WTC11 (cell line): ENCODE results near the gene IL6R. TPM values are rescaled to one million over a fixed set of nuclear protein-coding genes. Genes with fewer than 3 reads are reported as not detected.

Experiments
- ATAC-seq: fragments of 200-7000 bp; cut with Tn5 transposase; 2 replicates; pipeline ENCODE4 v1.10.0; 2021; ENCODE audit warnings: mild to moderate bottlenecking, moderate library complexity
- CTCF ChIA-PET: fragments of 300-600 bp; sonication (Branson Sonifier 250); formaldehyde crosslinking; loops from one replicate; lab custom pipeline; 2021; ENCODE audit warnings: antibody characterized with exemption; lab: Charles Lee
- POLR2A ChIA-PET: fragments of 350-600 bp; sonication (Branson Sonifier 250); formaldehyde crosslinking; loops from one replicate; lab custom pipeline; 2021; ENCODE audit warnings: antibody characterized with exemption; lab: Charles Lee
- DNase-seq: peaks from one replicate; pipeline ENCODE4 v3.0.0; 2021; ENCODE audit warnings: low spot score
- H3K27ac Mint-ChIP-seq: 2 replicates; pipeline ENCODE4 v1.8.0; 2021; ENCODE audit warnings: mixed read lengths
- H3K27me3 Mint-ChIP-seq: 2 replicates; pipeline ENCODE4 v1.8.0; 2021; ENCODE audit warnings: low read depth, mild to moderate bottlenecking, moderate library complexity, mixed read lengths
- H3K36me3 Mint-ChIP-seq: 2 replicates; pipeline ENCODE4 v1.8.0; 2021; ENCODE audit warnings: mixed read lengths
- H3K4me1 Mint-ChIP-seq: 2 replicates; pipeline ENCODE4 v1.8.0; 2022; ENCODE audit warnings: mixed read lengths
- H3K4me3 Mint-ChIP-seq: 2 replicates; pipeline ENCODE4 v1.8.0; 2021; ENCODE audit warnings: mild to moderate bottlenecking, moderate library complexity, mixed read lengths
- H3K9me3 Mint-ChIP-seq: 2 replicates; pipeline ENCODE4 v1.8.0; 2021; ENCODE audit warnings: mixed read lengths
- ATF1 ChIP-seq: sonication (generic); formaldehyde crosslinking; IDR thresholded peaks from 2 replicates; pipeline ENCODE4 v1.8.1; 2023; ENCODE audit warnings: mild to moderate bottlenecking, moderate library complexity, missing genetic modification reagents
- FOXJ3 ChIP-seq: sonication (generic); formaldehyde crosslinking; IDR thresholded peaks from 2 replicates; pipeline ENCODE4 v1.9.0; 2021; ENCODE audit warnings: missing genetic modification reagents, mild to moderate bottlenecking, borderline replicate concordance
- GRHL2 ChIP-seq: fragments of 250-450 bp; sonication (Bioruptor Pico); IDR thresholded peaks from 2 replicates; pipeline ENCODE4 v1.8.0; 2022; ENCODE audit warnings: mild to moderate bottlenecking, moderate library complexity; ENCODE audit not compliant: insufficient replicate concordance, severe bottlenecking
- NR1H2 ChIP-seq: sonication (generic); formaldehyde crosslinking; IDR thresholded peaks from 2 replicates; pipeline ENCODE4 v1.9.0; 2021; ENCODE audit warnings: mild to moderate bottlenecking, moderate library complexity, missing genetic modification reagents
- SMAD3 ChIP-seq: sonication (generic); formaldehyde crosslinking; IDR thresholded peaks from 2 replicates; pipeline ENCODE4 v1.8.0; 2022; ENCODE audit warnings: missing genetic modification reagents, mild to moderate bottlenecking, borderline replicate concordance
- SMAD4 ChIP-seq: sonication (generic); formaldehyde crosslinking; IDR thresholded peaks from 2 replicates; pipeline ENCODE4 v1.8.0; 2022; ENCODE audit warnings: mild to moderate bottlenecking, missing genetic modification reagents
- ZNF671 ChIP-seq: fragments of 250-450 bp; sonication (Bioruptor Pico); IDR thresholded peaks from 2 replicates; pipeline ENCODE4 v1.8.0; 2021; ENCODE audit warnings: mild to moderate bottlenecking
- total RNA-seq: library from RNA; stranded (reverse); gene quantifications from 3 replicates; pipeline ENCODE4 v1.2.3, GENCODE V29; 2021
- TF ChIP-seq, protein P1 (sequence below): fragments of 250-450 bp; sonication (Bioruptor Pico); IDR thresholded peaks from 2 replicates; pipeline ENCODE4 v1.9.0; 2021; ENCODE audit warnings: mild to moderate bottlenecking
- TF ChIP-seq, protein P2 (sequence below): sonication (generic); formaldehyde crosslinking; IDR thresholded peaks from 2 replicates; pipeline ENCODE4 v1.8.0; 2022; ENCODE audit warnings: missing genetic modification reagents
- TF ChIP-seq, protein P3 (sequence below): sonication (generic); formaldehyde crosslinking; IDR thresholded peaks from 2 replicates; pipeline ENCODE4 v1.8.1; 2023; ENCODE audit warnings: mild to moderate bottlenecking, missing genetic modification reagents
- TF ChIP-seq, protein P4 (sequence below): sonication (generic); formaldehyde crosslinking; IDR thresholded peaks from 2 replicates; pipeline ENCODE4 v1.8.1; 2022; ENCODE audit warnings: low read depth, mild to moderate bottlenecking, moderate library complexity, missing genetic modification reagents, borderline replicate concordance
- TF ChIP-seq, protein P5 (sequence below): sonication (generic); formaldehyde crosslinking; IDR thresholded peaks from 2 replicates; pipeline ENCODE4 v1.8.0; 2023; ENCODE audit warnings: missing genetic modification reagents, mild to moderate bottlenecking, borderline replicate concordance
- TF ChIP-seq, protein P6 (sequence below): sonication (generic); formaldehyde crosslinking; conservative IDR thresholded peaks from 2 replicates; pipeline ENCODE4 v1.8.1; 2023; ENCODE audit warnings: mild to moderate bottlenecking, low read depth, missing genetic modification reagents, moderate library complexity

The IL6R gene
- total RNA-seq, 1 experiment from 2014 or later = 7.0 TPM

DNA sequence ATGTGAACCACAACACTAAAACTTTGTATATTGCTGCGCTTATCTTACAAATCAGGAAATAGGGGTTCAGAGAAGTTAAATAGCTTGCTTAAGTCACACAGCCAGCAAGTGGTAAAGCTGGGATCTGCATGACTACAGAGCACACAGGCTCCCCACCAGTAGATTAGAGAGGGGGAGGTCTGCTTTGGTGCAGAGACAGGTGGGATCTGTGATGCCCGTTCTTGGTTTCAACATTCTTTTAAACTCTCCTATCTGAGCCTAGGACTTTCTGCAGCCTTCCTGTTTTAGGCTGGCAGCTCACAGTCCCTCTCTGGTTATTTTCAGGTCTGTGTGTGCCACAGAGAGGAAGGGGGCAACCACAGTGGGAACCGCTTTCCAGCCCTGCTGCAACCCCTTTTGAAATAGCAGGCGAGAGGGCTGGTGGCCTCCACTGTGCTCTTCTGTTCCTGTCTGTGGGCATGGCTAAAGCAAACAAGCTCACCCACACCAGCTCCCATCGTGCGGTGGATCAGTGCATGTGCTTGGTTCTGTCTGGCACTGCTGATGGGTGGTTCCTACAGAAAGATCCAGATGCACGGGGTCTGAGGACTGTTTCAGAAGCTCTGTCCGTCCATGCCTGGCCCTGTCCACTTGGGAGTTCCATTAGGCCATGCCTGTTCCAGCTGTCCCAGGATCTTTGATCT lies 1.7 kb upstream of the IL6R start:
- CTCF ChIA-PET = interaction anchor here (1.0 to 1.7 kb wide), 4 partner anchors 69 to 332 kb away, joined by 4 to 6 read pairs (median 5); no protein-coding TSS in a partner anchor
- no peak overlapping the region for H3K4me3 Mint-ChIP-seq
- TF ChIP-seq, protein P1, sequence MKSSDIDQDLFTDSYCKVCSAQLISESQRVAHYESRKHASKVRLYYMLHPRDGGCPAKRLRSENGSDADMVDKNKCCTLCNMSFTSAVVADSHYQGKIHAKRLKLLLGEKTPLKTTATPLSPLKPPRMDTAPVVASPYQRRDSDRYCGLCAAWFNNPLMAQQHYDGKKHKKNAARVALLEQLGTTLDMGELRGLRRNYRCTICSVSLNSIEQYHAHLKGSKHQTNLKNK (CRISPR knock-in tag) = no peak
- TF ChIP-seq, protein P2, sequence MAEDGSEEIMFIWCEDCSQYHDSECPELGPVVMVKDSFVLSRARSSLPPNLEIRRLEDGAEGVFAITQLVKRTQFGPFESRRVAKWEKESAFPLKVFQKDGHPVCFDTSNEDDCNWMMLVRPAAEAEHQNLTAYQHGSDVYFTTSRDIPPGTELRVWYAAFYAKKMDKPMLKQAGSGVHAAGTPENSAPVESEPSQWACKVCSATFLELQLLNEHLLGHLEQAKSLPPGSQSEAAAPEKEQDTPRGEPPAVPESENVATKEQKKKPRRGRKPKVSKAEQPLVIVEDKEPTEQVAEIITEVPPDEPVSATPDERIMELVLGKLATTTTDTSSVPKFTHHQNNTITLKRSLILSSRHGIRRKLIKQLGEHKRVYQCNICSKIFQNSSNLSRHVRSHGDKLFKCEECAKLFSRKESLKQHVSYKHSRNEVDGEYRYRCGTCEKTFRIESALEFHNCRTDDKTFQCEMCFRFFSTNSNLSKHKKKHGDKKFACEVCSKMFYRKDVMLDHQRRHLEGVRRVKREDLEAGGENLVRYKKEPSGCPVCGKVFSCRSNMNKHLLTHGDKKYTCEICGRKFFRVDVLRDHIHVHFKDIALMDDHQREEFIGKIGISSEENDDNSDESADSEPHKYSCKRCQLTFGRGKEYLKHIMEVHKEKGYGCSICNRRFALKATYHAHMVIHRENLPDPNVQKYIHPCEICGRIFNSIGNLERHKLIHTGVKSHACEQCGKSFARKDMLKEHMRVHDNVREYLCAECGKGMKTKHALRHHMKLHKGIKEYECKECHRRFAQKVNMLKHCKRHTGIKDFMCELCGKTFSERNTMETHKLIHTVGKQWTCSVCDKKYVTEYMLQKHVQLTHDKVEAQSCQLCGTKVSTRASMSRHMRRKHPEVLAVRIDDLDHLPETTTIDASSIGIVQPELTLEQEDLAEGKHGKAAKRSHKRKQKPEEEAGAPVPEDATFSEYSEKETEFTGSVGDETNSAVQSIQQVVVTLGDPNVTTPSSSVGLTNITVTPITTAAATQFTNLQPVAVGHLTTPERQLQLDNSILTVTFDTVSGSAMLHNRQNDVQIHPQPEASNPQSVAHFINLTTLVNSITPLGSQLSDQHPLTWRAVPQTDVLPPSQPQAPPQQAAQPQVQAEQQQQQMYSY (CRISPR knock-in tag) = no peak
- TF ChIP-seq NR1H2 (CRISPR knock-in tag) (no peak), SMAD4 (CRISPR knock-in tag) (no peak), FOXJ3 (CRISPR knock-in tag) (no peak), ZNF671 (CRISPR knock-in tag) (no peak), SMAD3 (no peak), GRHL2 (CRISPR knock-in tag) (no peak), ATF1 (CRISPR knock-in tag) (no peak)
- TF ChIP-seq, protein P3, sequence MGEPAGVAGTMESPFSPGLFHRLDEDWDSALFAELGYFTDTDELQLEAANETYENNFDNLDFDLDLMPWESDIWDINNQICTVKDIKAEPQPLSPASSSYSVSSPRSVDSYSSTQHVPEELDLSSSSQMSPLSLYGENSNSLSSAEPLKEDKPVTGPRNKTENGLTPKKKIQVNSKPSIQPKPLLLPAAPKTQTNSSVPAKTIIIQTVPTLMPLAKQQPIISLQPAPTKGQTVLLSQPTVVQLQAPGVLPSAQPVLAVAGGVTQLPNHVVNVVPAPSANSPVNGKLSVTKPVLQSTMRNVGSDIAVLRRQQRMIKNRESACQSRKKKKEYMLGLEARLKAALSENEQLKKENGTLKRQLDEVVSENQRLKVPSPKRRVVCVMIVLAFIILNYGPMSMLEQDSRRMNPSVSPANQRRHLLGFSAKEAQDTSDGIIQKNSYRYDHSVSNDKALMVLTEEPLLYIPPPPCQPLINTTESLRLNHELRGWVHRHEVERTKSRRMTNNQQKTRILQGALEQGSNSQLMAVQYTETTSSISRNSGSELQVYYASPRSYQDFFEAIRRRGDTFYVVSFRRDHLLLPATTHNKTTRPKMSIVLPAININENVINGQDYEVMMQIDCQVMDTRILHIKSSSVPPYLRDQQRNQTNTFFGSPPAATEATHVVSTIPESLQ (CRISPR knock-in tag) = no peak
- TF ChIP-seq, protein P4, sequence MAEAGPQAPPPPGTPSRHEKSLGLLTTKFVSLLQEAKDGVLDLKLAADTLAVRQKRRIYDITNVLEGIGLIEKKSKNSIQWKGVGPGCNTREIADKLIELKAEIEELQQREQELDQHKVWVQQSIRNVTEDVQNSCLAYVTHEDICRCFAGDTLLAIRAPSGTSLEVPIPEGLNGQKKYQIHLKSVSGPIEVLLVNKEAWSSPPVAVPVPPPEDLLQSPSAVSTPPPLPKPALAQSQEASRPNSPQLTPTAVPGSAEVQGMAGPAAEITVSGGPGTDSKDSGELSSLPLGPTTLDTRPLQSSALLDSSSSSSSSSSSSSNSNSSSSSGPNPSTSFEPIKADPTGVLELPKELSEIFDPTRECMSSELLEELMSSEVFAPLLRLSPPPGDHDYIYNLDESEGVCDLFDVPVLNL = no peak
- TF ChIP-seq, protein P5, sequence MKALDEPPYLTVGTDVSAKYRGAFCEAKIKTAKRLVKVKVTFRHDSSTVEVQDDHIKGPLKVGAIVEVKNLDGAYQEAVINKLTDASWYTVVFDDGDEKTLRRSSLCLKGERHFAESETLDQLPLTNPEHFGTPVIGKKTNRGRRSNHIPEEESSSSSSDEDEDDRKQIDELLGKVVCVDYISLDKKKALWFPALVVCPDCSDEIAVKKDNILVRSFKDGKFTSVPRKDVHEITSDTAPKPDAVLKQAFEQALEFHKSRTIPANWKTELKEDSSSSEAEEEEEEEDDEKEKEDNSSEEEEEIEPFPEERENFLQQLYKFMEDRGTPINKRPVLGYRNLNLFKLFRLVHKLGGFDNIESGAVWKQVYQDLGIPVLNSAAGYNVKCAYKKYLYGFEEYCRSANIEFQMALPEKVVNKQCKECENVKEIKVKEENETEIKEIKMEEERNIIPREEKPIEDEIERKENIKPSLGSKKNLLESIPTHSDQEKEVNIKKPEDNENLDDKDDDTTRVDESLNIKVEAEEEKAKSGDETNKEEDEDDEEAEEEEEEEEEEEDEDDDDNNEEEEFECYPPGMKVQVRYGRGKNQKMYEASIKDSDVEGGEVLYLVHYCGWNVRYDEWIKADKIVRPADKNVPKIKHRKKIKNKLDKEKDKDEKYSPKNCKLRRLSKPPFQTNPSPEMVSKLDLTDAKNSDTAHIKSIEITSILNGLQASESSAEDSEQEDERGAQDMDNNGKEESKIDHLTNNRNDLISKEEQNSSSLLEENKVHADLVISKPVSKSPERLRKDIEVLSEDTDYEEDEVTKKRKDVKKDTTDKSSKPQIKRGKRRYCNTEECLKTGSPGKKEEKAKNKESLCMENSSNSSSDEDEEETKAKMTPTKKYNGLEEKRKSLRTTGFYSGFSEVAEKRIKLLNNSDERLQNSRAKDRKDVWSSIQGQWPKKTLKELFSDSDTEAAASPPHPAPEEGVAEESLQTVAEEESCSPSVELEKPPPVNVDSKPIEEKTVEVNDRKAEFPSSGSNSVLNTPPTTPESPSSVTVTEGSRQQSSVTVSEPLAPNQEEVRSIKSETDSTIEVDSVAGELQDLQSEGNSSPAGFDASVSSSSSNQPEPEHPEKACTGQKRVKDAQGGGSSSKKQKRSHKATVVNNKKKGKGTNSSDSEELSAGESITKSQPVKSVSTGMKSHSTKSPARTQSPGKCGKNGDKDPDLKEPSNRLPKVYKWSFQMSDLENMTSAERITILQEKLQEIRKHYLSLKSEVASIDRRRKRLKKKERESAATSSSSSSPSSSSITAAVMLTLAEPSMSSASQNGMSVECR (CRISPR knock-in tag) = no peak
- TF ChIP-seq, protein P6, sequence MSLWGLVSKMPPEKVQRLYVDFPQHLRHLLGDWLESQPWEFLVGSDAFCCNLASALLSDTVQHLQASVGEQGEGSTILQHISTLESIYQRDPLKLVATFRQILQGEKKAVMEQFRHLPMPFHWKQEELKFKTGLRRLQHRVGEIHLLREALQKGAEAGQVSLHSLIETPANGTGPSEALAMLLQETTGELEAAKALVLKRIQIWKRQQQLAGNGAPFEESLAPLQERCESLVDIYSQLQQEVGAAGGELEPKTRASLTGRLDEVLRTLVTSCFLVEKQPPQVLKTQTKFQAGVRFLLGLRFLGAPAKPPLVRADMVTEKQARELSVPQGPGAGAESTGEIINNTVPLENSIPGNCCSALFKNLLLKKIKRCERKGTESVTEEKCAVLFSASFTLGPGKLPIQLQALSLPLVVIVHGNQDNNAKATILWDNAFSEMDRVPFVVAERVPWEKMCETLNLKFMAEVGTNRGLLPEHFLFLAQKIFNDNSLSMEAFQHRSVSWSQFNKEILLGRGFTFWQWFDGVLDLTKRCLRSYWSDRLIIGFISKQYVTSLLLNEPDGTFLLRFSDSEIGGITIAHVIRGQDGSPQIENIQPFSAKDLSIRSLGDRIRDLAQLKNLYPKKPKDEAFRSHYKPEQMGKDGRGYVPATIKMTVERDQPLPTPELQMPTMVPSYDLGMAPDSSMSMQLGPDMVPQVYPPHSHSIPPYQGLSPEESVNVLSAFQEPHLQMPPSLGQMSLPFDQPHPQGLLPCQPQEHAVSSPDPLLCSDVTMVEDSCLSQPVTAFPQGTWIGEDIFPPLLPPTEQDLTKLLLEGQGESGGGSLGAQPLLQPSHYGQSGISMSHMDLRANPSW (CRISPR knock-in tag) = no peak
- TF ChIP-seq, all 79 proteins: peak for 0
- ATAC-seq (no peak), DNase-seq (no peak)
- Mint-ChIP-seq H3K27ac (no peak overlapping the region), H3K36me3 (no peaks in the 10 kb centered on the region), H3K4me1 (peaks cover 21% of the 10 kb centered on the region), H3K9me3 (0 out of 2 replicates have a peak, but pooled peaks cover 3% of the 10 kb centered on the region), H3K27me3 (peaks cover 49% of the 10 kb centered on the region)
- POLR2A ChIA-PET = no interaction called here
